GM12878 (cell line): ENCODE results near the gene ZNF621.

ENCODE experiments used
- CEBPB ChIP-seq, 2 experiments: fragments of 150-350 bp in 1 of 2; IDR thresholded peaks; 2 replicates each; pipeline ENCODE4 v1.6.1; 2012 to 2014; ENCODE audit warnings: low read depth in 2 of 2, low read length in 2 of 2, borderline replicate concordance in 1 of 2, inconsistent platforms in 1 of 2
- JUND ChIP-seq: IDR thresholded peaks from 2 replicates; pipeline ENCODE4 v1.6.1; 2012; ENCODE audit warnings: low read depth, mild to moderate bottlenecking, low read length, improper control_type of control experiment, moderate library complexity
- MEF2A ChIP-seq: IDR thresholded peaks from 2 replicates; pipeline ENCODE4 v1.6.1; 2011; ENCODE audit warnings: low read depth, mild to moderate bottlenecking, low read length, moderate library complexity; ENCODE audit not compliant: insufficient read depth
- MYC ChIP-seq: IDR thresholded peaks from 2 replicates; pipeline ENCODE4 v1.6.1; 2011; ENCODE audit warnings: mild to moderate bottlenecking, low read length, moderate library complexity, inconsistent platforms; ENCODE audit not compliant: insufficient read depth, insufficient replicate concordance, insufficient read length, severe bottlenecking
- POLR2A ChIP-seq: IDR thresholded peaks from 2 replicates; pipeline ENCODE4 v1.6.1; 2011; ENCODE audit warnings: low read depth, mild to moderate bottlenecking, low read length
- POLR2AphosphoS2 ChIP-seq: IDR thresholded peaks from 2 replicates; pipeline ENCODE4 v1.6.1; 2011; ENCODE audit warnings: low read depth, mild to moderate bottlenecking, low read length, improper control_type of control experiment, moderate library complexity
- SMC3 ChIP-seq: IDR thresholded peaks from 2 replicates; pipeline ENCODE4 v1.6.1; 2011; ENCODE audit warnings: low read length, improper control_type of control experiment, borderline replicate concordance
- SREBF2 ChIP-seq: IDR thresholded peaks from 2 replicates; pipeline ENCODE4 v1.6.1; 2012; ENCODE audit warnings: mild to moderate bottlenecking, low read length
- SRF ChIP-seq, 2 experiments: IDR thresholded peaks; 2 replicates each; pipeline ENCODE4 v1.6.1; 2011; ENCODE audit warnings: low read depth in 2 of 2, low read length in 2 of 2, mild to moderate bottlenecking in 1 of 2, moderate library complexity in 1 of 2
- YY1 ChIP-seq: IDR thresholded peaks from 2 replicates; pipeline ENCODE4 v1.6.1; 2011; ENCODE audit warnings: low read depth, mild to moderate bottlenecking, low read length
- ZNF274 ChIP-seq: IDR thresholded peaks from one replicate; pipeline ENCODE4 v1.8.0; 2011; ENCODE audit not compliant: insufficient read length, insufficient read depth
- TF ChIP-seq, protein P1 (sequence below): fragments of 450-650 bp; IDR thresholded peaks from 2 replicates; pipeline ENCODE4 v1.6.1; 2016; ENCODE audit warnings: mild to moderate bottlenecking
- TF ChIP-seq, protein P2 (sequence below): fragments of 450-650 bp; IDR thresholded peaks from 2 replicates; pipeline ENCODE4 v1.6.1; 2017; ENCODE audit warnings: mild to moderate bottlenecking, moderate library complexity
- TF ChIP-seq, protein P3 (sequence below), 3 experiments: IDR thresholded peaks in 2 of 3; conservative IDR thresholded peaks in 1 of 3; 2 replicates each; pipeline ENCODE4 v1.5.1; 2011; ENCODE audit warnings: low read depth in 3 of 3, low read length in 3 of 3, mild to moderate bottlenecking in 3 of 3, control low read depth in 2 of 3, moderate library complexity in 2 of 3, inconsistent platforms in 1 of 3, mixed read lengths in 1 of 3; ENCODE audit not compliant: control insufficient read depth in 2 of 3, insufficient read depth in 1 of 3; ENCODE audit errors: extremely low read depth in 1 of 3

DNA sequence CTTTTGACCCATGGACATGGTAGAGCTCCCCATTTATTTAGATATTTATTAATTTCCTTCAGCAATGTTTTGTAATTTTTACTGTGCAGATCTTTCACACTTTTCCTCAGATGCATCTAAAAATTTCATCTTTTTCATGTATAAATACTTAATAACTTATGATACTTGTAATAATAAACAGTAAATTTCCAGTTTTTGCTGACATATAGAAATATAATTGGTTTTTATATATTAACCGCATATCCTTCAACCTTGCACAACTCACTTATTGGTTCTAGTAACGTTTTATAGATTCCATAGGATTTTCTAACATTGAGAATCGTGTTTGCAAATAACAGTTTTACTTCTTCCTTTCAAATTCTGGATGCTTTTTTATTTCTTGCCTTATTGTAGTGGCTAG, 3.5 kb upstream of the ZNF621 start:
- no peak for TF ChIP-seq MYC
- TF ChIP-seq, protein P1, sequence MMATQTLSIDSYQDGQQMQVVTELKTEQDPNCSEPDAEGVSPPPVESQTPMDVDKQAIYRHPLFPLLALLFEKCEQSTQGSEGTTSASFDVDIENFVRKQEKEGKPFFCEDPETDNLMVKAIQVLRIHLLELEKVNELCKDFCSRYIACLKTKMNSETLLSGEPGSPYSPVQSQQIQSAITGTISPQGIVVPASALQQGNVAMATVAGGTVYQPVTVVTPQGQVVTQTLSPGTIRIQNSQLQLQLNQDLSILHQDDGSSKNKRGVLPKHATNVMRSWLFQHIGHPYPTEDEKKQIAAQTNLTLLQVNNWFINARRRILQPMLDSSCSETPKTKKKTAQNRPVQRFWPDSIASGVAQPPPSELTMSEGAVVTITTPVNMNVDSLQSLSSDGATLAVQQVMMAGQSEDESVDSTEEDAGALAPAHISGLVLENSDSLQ, result no peak
- no peak for TF ChIP-seq SREBF2
- TF ChIP-seq CEBPB (IDR thresholded peaks at IDR 0.05; ENCODE audit: borderline replicate concordance in 1 of 2, low read depth in 2 of 2, low read length in 2 of 2), result no peak
- TF ChIP-seq, protein P2, sequence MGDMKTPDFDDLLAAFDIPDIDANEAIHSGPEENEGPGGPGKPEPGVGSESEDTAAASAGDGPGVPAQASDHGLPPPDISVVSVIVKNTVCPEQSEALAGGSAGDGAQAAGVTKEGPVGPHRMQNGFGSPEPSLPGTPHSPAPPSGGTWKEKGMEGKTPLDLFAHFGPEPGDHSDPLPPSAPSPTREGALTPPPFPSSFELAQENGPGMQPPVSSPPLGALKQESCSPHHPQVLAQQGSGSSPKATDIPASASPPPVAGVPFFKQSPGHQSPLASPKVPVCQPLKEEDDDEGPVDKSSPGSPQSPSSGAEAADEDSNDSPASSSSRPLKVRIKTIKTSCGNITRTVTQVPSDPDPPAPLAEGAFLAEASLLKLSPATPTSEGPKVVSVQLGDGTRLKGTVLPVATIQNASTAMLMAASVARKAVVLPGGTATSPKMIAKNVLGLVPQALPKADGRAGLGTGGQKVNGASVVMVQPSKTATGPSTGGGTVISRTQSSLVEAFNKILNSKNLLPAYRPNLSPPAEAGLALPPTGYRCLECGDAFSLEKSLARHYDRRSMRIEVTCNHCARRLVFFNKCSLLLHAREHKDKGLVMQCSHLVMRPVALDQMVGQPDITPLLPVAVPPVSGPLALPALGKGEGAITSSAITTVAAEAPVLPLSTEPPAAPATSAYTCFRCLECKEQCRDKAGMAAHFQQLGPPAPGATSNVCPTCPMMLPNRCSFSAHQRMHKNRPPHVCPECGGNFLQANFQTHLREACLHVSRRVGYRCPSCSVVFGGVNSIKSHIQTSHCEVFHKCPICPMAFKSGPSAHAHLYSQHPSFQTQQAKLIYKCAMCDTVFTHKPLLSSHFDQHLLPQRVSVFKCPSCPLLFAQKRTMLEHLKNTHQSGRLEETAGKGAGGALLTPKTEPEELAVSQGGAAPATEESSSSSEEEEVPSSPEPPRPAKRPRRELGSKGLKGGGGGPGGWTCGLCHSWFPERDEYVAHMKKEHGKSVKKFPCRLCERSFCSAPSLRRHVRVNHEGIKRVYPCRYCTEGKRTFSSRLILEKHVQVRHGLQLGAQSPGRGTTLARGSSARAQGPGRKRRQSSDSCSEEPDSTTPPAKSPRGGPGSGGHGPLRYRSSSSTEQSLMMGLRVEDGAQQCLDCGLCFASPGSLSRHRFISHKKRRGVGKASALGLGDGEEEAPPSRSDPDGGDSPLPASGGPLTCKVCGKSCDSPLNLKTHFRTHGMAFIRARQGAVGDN, result no peak
- no peak for TF ChIP-seq YY1
- TF ChIP-seq ZNF274, result no peak
- no peak for TF ChIP-seq POLR2AphosphoS2
- no peak for TF ChIP-seq POLR2A
- TF ChIP-seq MEF2A, result no peak
- TF ChIP-seq, protein P3, sequence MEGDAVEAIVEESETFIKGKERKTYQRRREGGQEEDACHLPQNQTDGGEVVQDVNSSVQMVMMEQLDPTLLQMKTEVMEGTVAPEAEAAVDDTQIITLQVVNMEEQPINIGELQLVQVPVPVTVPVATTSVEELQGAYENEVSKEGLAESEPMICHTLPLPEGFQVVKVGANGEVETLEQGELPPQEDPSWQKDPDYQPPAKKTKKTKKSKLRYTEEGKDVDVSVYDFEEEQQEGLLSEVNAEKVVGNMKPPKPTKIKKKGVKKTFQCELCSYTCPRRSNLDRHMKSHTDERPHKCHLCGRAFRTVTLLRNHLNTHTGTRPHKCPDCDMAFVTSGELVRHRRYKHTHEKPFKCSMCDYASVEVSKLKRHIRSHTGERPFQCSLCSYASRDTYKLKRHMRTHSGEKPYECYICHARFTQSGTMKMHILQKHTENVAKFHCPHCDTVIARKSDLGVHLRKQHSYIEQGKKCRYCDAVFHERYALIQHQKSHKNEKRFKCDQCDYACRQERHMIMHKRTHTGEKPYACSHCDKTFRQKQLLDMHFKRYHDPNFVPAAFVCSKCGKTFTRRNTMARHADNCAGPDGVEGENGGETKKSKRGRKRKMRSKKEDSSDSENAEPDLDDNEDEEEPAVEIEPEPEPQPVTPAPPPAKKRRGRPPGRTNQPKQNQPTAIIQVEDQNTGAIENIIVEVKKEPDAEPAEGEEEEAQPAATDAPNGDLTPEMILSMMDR (IDR thresholded peaks at IDR 0.05 in 2 of 3, conservative IDR thresholded peaks at IDR 0.05 in 1 of 3; ENCODE audit: control insufficient read depth in 2 of 3, extremely low read depth in 1 of 3, insufficient read depth in 1 of 3, low read depth in 3 of 3, low read length in 3 of 3), result no peak
- no peak for TF ChIP-seq SMC3
- no peak for TF ChIP-seq JUND
- no peak for TF ChIP-seq SRF (IDR thresholded peaks at IDR 0.05; ENCODE audit: low read depth in 2 of 2, low read length in 2 of 2)
